ENCODE results near the gene ROBO4. TPM values are rescaled to one million over a fixed set of nuclear protein-coding genes. Genes with fewer than 3 reads are reported as not detected.

The ROBO4 gene
- total RNA-seq, 1 experiment from 2014 or later = not detected

DNA sequence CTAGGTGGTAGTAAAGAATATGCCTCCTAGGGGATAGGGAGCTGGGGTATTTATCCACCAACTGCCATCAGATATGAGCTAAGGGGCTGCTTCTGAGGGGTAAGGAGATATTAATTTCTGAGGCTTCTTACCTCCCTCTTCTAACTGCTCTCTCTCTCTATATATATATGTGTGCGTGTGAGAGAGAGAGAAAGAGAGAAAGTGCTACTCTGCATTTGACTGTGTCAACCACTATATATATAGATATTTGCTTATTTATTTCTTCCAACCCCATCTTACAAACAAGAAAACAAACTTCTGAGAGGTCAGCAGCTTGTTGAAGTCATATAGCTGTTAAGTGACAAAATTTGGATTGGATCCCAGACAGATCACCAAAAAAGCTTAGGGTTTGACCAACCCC lies 44.0 kb upstream of the ROBO4 start:
- Histone ChIP-seq H3K9me2 (ENCODE audit: insufficient read depth) (no peaks in the 10 kb centered on the region), H3K4me3 (replicated peaks in 1 of 2; ENCODE audit: low read depth in 1 of 2, low read length in 2 of 2) (no peak overlapping the region), H3K27ac (ENCODE audit: low read depth, low read length) (no peak overlapping the region), H3K79me2 (ENCODE audit: insufficient read depth, low read length) (no peaks in the 10 kb centered on the region), H3K9me3 (ENCODE audit: control insufficient read depth in 1 of 2, insufficient read depth in 1 of 2, low read depth in 1 of 2, low read length in 2 of 2) (no peaks in the 10 kb centered on the region), H3K4me1 (ENCODE audit: control insufficient read depth in 1 of 2, insufficient read depth in 2 of 2, low read length in 2 of 2) (peaks cover 0 to 3% of the 10 kb centered on the region in 2 experiments; a peak in 1 of 4 replicates), H3K9ac (ENCODE audit: low read length) (no peak overlapping the region), H3K4me2 (ENCODE audit: low read length) (no peak overlapping the region), H3K27me3 (ENCODE audit: insufficient read depth, low read length) (no peaks in the 10 kb centered on the region), H4K20me1 (ENCODE audit: insufficient read depth) (no peaks in the 10 kb centered on the region), H3K36me3 (ENCODE audit: control insufficient read depth in 1 of 2, insufficient read depth in 2 of 2, low read length in 2 of 2) (no peaks in the 10 kb centered on the region), H2AFZ (ENCODE audit: low read depth, low read length, poor library complexity, severe bottlenecking) (no peak overlapping the region)
- no peak for TF ChIP-seq CEBPB (IDR thresholded peaks at IDR 0.05; ENCODE audit: low read depth)
- no peak for TF ChIP-seq POLR2A (IDR thresholded peaks at IDR 0.05; ENCODE audit: borderline replicate concordance, extremely low read depth, insufficient read depth, insufficient read length)
- TF ChIP-seq, protein P1, sequence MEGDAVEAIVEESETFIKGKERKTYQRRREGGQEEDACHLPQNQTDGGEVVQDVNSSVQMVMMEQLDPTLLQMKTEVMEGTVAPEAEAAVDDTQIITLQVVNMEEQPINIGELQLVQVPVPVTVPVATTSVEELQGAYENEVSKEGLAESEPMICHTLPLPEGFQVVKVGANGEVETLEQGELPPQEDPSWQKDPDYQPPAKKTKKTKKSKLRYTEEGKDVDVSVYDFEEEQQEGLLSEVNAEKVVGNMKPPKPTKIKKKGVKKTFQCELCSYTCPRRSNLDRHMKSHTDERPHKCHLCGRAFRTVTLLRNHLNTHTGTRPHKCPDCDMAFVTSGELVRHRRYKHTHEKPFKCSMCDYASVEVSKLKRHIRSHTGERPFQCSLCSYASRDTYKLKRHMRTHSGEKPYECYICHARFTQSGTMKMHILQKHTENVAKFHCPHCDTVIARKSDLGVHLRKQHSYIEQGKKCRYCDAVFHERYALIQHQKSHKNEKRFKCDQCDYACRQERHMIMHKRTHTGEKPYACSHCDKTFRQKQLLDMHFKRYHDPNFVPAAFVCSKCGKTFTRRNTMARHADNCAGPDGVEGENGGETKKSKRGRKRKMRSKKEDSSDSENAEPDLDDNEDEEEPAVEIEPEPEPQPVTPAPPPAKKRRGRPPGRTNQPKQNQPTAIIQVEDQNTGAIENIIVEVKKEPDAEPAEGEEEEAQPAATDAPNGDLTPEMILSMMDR (IDR thresholded peaks at IDR 0.05 in 2 of 3, conservative IDR thresholded peaks at IDR 0.05 in 1 of 3; ENCODE audit: borderline replicate concordance in 1 of 3, insufficient read depth in 1 of 3, low read depth in 2 of 3, low read length in 2 of 3) = no peak
- TF ChIP-seq EZH2phosphoT487 (IDR thresholded peaks at IDR 0.05; ENCODE audit: borderline replicate concordance) = no peak
- no peak for TF ChIP-seq CBX3 (IDR thresholded peaks at IDR 0.05; ENCODE audit: low read depth)
- TF ChIP-seq JUND (IDR thresholded peaks at IDR 0.05) = no peak
- TF ChIP-seq EZH2 (IDR thresholded peaks at IDR 0.05) = no peak
- no peak for TF ChIP-seq SIN3A (IDR thresholded peaks at IDR 0.05; ENCODE audit: low read depth)
- TF ChIP-seq, protein P2, sequence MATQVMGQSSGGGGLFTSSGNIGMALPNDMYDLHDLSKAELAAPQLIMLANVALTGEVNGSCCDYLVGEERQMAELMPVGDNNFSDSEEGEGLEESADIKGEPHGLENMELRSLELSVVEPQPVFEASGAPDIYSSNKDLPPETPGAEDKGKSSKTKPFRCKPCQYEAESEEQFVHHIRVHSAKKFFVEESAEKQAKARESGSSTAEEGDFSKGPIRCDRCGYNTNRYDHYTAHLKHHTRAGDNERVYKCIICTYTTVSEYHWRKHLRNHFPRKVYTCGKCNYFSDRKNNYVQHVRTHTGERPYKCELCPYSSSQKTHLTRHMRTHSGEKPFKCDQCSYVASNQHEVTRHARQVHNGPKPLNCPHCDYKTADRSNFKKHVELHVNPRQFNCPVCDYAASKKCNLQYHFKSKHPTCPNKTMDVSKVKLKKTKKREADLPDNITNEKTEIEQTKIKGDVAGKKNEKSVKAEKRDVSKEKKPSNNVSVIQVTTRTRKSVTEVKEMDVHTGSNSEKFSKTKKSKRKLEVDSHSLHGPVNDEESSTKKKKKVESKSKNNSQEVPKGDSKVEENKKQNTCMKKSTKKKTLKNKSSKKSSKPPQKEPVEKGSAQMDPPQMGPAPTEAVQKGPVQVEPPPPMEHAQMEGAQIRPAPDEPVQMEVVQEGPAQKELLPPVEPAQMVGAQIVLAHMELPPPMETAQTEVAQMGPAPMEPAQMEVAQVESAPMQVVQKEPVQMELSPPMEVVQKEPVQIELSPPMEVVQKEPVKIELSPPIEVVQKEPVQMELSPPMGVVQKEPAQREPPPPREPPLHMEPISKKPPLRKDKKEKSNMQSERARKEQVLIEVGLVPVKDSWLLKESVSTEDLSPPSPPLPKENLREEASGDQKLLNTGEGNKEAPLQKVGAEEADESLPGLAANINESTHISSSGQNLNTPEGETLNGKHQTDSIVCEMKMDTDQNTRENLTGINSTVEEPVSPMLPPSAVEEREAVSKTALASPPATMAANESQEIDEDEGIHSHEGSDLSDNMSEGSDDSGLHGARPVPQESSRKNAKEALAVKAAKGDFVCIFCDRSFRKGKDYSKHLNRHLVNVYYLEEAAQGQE (IDR thresholded peaks at IDR 0.05; ENCODE audit: low read depth) = no peak
- no peak for TF ChIP-seq POLR2AphosphoS5 (IDR thresholded peaks at IDR 0.05; ENCODE audit: low read depth, low read length)
- no peak for TF ChIP-seq YY1 (IDR thresholded peaks at IDR 0.05; ENCODE audit: extremely low read depth, insufficient replicate concordance, low read depth, low read length)
- TF ChIP-seq ZNF274 (IDR thresholded peaks at IDR 0.05; ENCODE audit: low read depth, low read length) = no peak
- no peak for TF ChIP-seq ELF1 (IDR thresholded peaks at IDR 0.05; ENCODE audit: borderline replicate concordance, low read depth)
- TF ChIP-seq ZBTB33 (IDR thresholded peaks at IDR 0.05; ENCODE audit: extremely low read depth, insufficient replicate concordance, low read length) = no peak
- TF ChIP-seq RAD21 (IDR thresholded peaks at IDR 0.05; ENCODE audit: low read depth) = no peak
- TF ChIP-seq EGR1 (IDR thresholded peaks at IDR 0.05; ENCODE audit: low read depth) = no peak
- no peak for TF ChIP-seq ZFX (IDR thresholded peaks at IDR 0.05)
- TF ChIP-seq TCF7L2 (IDR thresholded peaks at IDR 0.05; ENCODE audit: borderline replicate concordance, extremely low read depth, insufficient read depth, insufficient read length) = no peak
- no peak for TF ChIP-seq SRF (IDR thresholded peaks at IDR 0.05; ENCODE audit: low read depth)
- TF ChIP-seq, protein P3, sequence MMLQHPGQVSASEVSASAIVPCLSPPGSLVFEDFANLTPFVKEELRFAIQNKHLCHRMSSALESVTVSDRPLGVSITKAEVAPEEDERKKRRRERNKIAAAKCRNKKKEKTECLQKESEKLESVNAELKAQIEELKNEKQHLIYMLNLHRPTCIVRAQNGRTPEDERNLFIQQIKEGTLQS (IDR thresholded peaks at IDR 0.05) = no peak
- no TSS peak for BruUV-seq (replicated peaks)
- ATAC-seq = no peak
- DNase-seq (ENCODE audit: low read depth, low spot score) = no peak
- ChIA-PET CTCF (interaction anchor here (1.0 kb wide), 1 partner anchor 12 kb away, joined by 3 read pairs; the partner anchor contains the start of gene CCDC15), RAD21 (ENCODE audit: low non-redundant PET in 1 of 2, low total read pairs in 2 of 2, uncharacterized antibody in 2 of 2, unreplicated experiment in 2 of 2) (no interaction called here), POLR2A (no interaction called here)
- intact Hi-C loops (cut with micrococcal nuclease) = no loop called here

Measured in HCT116 (cell line).